ENCODE measurements around the gene AHCYL1.
A peak's percentile ranks its signal among the peaks of the same experiment; 100 is the strongest.

AHCYL1 gene

DNA sequence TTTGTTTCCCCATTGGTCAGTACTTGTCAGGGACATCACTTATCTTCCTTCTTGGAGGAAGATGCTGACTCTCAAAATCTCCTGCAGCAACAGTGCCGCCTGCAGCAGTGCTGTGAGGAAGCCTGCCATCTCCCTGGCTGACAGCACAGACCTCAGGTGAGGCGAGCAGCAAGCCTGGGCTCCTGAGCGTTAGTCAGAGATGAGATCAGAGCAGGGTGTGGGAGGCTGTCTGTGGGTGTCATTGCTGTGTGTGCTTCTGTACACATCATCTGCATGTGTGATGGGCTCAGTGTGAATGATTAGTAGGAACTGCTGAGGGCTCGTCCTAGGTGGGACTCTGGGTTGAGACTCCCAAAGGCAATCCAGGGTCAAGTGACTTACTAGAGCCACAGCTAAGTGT lies 56.0 kb downstream of the AHCYL1 start:
- no peak for DNase-seq

DNA sequence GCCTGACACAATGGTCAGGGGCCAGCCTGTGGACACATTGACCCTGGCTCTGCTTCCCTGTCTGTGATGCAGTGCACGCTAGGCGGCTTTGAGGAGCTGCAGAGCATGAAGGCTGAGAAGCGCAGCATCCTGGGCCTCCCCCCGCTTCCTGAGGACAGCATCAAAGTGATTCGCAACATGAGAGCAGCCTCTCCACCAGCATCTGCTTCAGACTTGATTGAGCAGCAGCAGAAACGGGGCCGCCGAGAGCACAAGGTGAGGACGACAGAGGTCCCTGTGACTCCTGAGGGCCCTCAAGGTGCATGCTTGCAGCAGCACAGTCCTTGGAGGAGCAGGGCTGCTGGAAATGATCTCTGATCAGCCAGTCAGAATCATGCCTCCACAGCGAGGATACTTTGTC lies 58.5 kb downstream of the AHCYL1 start:
- DNase-seq, result no peak

DNA sequence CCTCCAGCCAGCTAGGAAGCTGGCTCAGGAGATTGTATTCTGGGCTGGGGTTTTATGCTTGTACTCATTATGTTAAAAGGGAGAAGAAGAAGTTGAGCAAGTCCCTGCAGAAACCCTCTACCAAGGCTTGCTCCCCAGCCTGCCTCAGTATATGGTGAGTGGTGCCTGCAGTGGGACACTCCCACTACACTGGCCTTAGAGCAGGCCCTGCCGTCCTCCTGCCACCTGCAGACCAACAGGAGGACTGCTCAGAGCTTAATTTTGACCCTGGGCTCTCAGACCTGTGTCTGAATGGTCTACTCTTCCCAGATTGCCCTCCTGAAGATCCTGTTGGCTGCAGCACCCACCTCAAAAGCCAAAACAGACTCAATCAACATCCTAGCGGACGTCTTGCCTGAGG lies 62.9 kb downstream of the AHCYL1 start:
- DNase-seq, result no peak

DNA sequence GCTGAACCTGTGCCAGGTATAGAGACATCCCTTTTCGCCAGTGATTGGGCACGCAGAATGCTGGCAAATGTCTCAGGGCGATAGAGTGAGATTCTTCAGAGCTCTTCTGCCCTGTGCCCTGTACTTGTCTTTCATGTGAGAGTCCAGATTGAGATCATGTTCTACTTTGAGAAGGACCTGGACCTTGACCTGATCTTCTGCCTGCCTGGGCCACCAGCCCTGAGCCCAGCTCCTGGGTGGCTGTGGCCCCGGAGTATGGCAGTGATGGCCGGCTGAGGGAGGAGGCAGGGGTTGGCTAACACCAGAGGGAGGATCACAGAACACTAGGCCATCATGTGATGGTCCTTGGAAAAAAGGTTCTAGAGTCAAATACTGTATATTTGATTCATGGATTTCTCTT lies 63.7 kb downstream of the AHCYL1 start:
- no peak for DNase-seq

DNA sequence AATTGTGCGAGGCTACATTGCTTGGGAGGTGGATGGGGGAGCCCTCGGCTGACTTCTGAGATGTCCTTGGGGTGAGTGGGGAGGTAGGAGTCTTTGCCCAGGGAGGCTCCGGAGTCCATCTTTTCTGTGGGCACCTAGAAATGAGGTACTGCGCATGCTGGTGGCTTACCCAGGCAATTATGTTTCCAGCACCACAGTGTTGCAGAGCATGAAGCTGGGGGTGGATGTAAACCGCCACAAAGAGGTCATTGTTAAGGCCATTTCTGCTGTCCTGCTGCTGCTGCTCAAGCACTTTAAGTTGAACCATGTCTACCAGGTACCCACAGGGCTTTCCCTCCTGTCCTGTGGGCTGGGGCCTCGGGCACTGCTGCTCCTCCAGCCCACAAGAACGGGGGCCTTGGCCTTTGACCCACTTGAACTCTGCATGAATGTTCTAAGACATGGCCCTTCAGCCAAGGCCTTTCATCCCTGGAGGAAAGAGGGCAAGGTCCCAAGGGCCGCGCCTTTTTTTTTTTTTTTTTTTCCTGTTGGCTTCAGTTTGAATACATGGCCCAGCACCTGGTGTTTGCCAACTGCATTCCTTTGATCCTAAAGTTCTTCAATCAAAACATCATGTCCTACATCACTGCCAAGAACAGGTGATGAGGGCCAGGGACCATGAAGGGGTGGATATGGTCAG lies 64.5 kb downstream of the AHCYL1 start:
- DNase-seq, result no peak

DNA sequence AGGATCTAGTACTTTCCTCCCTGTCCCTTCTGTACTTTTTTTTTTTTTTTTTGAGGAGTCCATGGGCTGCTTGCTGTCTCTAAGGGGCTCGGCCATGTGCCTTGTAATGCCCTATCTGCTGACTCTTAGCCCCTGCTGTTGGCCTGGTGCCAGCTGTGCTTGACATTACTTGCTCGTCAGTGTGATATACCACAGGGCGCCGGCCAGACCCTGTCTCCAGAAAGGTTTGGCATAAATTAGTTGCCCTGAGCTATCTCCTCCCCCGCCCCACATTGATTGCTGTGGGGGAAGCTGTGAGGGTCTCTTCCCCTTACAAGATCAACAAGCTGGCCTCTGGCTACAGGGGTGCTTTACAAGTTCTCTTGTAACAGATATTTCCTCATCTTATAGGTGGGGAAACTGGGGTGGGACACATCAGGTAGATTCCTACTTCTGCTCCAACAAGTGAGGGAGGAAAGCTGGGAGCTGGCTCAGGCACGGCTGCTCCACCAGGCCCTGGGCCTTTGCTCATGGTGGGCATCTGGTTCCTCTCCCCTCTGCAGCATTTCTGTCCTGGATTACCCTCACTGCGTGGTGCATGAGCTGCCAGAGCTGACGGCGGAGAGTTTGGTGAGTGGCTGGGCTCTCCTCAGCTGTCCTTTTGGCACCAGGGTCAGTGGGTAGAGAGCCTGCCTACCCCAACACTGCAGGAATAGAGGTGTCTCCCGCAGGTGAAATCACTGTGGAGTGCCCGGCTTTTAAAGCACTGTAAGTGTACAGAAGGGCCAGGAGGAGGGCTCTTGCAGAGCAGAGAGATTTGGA lies 65.4 kb downstream of the AHCYL1 start:
- DNase-seq, result no peak

DNA sequence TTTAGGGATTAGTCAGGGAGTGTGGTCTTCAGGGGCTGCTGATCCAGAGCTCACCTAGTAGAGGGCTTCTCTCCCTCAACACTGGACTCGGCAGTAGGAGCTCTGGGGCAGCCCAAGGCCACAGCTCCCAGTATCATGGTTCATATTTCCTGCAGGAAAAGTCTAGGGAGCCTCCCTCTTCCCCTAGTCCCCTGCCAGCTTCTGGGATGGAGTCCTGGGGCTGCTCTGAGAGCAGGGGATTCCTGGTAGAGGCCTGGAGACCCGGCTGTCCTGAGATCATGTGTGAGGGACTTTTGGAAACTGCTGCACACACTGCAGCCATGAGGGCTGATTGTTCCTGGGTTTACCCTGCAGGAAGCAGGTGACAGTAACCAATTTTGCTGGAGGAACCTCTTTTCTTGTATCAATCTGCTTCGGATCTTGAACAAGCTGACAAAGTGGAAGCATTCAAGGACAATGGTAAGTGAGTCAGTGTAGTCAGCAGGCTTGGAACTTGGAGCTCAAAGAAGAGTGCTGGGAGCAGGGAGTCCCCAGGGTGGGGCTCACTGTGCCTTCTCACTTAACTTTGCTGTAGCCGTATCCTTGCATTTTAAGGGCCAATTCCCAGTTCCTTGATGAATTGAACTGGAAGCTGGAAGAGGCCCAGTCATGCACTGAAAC lies 66.2 kb downstream of the AHCYL1 start:
- DNase-seq, result no peak

DNA sequence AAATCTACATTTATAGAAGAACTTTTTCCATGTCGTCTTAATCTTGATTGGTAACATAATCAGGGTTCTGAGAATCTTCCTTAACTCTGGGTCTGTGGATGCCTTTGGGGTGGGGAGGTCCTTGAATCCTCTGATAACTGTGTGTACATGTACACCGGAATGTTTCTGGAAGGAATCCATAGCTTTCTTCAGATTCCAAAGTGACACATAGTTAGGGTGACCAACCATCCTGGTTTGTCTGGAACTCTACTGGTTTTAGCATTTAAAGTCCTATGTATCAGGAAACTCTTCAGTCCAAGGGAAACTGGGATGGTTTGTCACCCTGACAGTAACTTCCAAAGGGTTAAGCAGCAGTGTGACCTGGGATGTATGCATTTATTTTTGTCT lies 66.7 kb downstream of the AHCYL1 start:
- no peak for DNase-seq

DNA sequence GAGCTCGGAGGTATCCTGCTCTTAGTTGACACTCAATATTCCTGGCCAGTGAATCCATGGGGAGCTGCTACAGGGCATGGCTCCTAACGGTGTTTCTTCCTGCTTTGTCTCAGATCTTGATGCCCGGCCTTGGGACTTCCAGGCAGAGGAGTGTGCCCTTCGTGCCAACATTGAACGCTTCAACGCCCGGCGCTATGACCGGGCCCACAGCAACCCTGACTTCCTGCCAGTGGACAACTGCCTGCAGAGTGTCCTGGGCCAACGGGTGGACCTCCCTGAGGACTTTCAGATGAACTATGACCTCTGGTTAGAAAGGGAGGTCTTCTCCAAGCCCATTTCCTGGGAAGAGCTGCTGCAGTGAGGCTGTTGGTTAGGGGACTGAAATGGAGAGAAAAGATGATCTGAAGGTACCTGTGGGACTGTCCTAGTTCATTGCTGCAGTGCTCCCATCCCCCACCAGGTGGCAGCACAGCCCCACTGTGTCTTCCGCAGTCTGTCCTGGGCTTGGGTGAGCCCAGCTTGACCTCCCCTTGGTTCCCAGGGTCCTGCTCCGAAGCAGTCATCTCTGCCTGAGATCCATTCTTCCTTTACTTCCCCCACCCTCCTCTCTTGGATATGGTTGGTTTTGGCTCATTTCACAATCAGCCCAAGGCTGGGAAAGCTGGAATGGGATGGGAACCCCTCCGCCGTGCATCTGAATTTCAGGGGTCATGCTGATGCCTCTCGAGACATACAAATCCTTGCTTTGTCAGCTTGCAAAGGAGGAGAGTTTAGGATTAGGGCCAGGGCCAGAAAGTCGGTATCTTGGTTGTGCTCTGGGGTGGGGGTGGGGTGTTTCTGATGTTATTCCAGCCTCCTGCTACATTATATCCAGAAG lies 69.2 kb downstream of the AHCYL1 start:
- peak; percentile 43 for DNase-seq

DNA sequence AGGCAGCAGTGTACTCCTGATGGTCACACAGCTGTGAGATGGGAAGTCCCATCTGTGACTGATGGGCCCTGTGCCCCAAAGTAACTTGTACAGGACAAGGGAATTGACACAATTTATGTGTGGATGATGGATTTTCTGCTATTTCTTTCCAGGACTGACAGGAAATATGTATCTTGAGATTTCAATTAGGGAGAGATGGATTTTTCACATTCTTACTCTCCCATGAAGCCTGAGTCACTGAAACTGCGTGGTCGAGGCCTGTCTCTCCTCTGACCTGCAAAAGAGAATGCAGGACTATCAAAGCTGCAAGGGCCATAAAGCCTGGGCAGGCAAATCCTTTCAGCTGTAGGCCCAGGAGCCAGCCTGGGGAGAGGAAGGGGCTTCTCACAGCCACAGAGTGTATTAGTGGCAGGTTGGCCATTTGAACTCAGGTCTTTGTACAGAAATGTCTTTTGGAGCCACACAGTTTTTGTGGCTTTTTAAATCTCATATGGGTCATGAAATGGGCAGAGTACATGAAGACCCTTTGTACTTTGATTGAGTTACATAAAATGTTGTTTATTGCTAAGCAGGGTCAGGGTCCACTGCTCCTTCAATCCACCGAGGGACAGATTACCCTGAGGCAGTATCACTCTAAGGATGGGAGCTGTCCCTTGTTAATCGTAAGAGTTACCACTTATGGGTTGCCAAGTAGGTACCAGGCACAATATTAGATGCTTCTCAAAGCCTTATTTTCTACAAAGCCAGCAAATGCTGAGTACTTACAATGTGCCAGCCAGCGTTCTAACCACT lies 71.1 kb downstream of the AHCYL1 start:
- DNase-seq, result no peak

DNA sequence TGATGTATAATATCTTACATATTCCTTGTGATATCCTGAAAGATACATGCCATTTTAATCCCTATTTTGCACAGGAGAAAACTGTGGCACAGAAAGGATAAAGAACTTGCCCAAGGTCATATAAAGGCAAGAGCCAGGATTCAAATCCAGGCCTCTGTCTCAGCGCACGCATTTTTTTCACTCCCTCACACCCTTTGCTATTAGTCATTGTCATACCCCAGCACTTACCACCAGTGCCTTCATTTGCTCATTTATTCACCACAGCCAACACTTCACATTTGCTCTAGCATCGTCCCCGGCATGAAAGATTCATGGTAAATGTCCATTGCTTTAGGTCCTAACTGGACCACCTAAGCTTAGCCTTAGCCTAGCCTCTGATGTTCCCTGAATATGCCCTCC lies 71.7 kb downstream of the AHCYL1 start:
- no peak for DNase-seq

DNA sequence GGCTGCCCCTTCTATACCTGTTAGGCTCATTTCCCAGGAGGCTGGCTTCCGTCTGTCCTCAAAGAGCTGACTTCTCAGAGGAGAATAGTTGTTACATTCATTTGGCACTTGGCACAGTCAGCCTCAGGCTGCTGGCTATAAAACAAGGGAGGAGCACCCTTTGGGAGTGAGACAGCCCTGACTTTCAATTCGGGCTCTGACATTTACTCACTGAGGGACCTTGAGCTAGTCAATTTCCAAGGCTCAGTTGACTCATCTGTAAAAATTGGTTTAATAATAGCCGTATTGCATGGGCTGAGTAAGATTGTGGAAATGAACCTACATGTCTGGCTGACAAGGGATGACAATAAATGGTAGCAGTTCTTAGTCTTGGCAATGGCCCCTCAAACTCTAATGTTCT lies 72.2 kb downstream of the AHCYL1 start:
- no peak for DNase-seq

DNA sequence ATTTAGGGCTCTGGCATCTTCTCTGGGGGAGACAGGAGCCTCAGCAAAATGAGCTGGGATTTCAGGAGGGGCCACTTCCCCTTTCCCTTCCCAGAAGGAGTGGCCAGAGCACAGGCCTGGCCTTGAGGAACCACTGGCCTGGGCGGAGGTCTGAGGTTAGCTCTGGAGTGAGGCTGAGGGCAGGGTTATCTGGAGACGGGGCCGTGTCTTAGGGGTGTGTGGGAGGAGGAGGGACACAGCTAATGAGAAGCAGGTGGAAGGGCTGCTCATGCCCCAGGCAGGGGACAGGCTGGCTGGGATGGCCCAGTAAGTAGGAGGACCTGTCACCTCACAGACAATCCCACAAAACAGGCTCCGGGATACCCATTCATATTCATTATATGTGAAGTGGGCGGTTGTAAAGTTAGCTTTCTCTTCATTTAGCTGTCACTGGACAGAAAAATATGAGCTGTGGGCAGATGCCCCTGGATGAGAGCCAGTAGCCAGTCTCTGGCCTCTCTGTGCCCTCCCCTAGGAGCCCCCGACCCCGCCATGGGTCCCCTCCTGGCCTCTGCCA lies 73.5 kb downstream of the AHCYL1 start:
- DNase-seq, result no peak

DNA sequence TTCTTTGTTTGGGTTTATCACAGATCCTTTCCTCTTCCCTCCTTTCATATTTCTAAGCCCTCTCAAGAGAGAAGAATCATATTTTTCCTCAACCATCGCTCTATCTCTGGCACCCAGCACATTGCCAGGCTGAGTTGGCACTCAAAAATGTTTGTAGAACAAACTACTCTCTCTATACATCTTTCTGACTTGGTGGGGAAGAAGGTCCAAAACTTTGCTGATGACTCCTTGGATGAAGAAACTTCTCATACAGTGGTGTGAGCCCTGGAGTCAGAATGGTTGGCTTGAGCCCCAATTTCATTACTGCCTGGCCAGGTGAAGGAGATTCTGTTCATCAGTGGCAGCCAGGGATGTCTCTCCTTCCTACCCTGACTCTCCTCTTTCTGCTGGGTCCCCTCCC lies 74.0 kb downstream of the AHCYL1 start:
- no peak for DNase-seq

DNA sequence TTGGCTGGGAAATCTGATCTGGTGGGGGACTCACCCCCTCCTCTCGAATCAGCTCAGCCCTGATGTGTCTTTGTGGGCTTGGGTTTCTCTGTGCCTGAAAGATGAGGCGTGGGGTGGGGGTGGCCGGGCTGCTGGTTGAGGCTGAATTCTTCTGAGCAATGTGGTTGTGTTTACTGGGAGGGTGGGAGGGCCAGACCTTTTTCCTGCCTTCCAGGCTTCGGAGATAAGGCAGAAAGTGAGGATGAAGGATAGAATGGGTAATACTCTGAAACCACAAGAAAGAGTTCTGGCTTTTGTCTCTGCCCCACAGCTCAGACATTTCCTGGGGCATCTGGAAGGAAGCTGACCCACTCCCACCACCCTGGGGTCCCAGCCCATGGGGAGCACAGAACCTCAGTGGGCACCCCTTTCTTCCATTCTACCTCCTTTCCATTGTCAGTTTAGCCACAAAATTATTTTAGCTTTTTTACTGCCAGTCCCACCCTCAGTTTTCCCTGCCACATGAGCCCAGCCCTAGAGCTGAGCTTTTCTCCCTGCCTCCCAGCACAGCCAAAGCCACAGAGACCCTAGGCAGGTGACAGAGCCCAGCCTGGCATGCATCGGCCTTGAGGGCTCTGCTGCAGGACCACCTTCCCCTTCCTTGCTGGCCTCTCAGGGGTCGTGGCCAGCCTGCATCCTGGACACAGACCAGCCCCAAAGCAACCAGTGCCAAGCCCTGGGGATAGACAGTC lies 74.7 kb downstream of the AHCYL1 start:
- no peak for DNase-seq

DNA sequence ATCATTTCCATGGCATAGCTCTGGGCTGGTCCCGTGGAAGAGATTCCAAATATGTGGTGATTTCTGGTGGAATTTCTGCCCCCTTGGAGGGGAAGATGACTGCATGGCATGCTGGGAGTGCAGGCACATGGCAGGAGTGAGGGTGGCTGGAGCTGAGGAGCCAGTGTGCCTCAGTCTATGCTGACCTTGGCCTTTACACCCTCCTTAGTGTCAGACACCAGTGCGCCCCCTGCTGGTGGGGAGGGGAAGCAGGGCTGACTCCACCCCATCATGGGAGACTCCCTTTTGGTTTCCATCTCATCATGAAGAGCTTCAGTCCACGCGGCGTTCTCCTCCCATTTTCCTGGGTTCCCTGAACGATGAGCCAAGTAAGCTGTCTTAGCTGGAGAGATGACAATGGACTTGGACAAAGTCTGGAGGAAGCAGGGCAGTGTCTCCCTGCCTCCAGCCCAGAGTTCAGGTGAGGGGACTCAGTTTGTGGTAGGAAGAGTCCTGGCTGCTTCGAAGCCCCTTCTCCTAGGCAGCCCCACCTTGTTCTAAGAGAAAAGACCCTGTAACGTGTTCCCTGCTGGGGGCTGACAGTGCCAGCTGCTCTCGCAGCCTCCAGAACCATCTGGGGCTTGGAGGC lies 75.6 kb downstream of the AHCYL1 start:
- peak; percentile 30 for DNase-seq

DNA sequence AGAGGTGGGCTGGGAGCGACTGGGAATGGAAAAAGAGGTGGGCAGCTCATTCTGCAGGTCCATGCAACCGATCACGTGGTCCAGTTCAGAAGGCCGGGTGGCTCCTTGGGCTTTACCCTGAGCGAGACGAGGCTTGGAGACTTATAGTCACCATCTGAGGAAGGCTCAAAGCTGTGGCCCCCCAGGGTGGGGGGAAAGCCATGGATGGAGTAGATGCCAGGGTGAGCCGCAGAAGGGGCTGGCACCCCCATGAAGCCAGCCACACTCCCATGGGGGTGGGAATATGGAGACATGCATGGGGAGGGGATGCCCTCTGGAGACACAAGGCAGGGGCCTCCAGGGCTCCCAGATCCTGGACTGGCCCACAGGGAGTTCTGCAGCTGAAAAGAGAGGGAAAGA lies 76.1 kb downstream of the AHCYL1 start:
- DNase-seq, result no peak

DNA sequence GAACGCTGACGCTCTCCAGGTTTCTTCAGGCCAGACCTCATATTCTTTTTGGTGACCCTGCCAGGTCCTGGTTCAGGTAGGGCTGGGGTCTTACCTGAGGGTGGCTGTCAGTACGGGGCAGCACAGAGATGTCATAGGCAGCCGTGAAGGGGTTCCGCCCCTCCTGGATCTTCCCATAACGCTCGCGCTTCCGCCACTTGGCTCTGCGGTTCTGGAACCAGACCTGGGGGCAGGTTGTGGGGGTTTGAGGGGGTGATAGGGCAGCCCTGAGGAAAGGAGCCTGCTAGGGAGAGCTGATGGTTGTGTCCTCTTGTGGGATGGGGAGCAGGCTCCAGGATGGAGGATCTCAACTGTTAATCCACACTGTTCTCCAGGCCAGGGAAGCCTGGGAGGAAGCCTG lies 76.8 kb downstream of the AHCYL1 start:
- DNase-seq, result no peak

DNA sequence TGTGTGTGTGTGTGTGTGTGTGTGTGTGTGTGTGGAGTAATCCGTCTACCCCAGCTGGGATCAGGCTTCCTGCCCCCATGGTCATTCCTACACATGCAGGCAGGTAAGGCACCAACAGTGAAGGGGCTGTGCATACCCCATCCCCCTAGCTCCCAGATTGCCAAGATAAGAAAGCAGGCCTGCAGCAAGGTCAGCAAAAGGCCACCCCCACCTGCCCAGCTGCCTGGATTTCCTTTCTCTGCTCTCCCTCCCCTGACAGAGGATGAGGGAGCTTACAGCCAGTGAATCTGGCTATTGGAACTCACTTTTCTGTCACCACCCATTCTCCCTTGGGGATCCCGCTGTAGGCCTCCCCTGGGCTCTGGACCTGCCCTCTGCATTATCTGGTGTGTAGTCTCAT lies 78.0 kb downstream of the AHCYL1 start:
- DNase-seq, result peak; percentile 3

DNA sequence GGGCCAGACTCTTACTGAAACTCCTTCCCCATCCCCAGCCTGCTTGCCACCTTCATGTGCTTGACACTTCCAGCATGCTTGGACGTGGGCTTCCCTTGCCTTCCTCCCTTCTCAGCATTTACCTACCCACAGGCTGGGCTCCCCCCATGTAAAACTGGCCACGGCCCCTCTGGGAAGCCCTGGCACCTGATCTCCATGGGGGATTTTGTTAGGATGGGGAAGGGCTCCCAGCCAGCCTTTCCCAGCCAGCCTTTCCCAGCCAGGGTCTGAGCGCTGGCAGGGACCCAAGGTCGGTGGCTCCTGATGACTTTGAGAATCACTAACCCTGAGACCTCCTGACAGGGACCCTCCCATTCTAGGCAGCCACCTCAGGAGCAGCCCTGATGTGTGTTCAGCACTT lies 79.2 kb downstream of the AHCYL1 start:
- DNase-seq, result no peak
